ENCODE results near the gene NPB. TPM values are rescaled to one million over a fixed set of nuclear protein-coding genes. Genes with fewer than 3 reads are reported as not detected.

The NPB gene
- total RNA-seq, 6 donors from 2014 or later, result 0.37 to 1.8 (median 0.94) TPM; not detected in 3

DNA sequence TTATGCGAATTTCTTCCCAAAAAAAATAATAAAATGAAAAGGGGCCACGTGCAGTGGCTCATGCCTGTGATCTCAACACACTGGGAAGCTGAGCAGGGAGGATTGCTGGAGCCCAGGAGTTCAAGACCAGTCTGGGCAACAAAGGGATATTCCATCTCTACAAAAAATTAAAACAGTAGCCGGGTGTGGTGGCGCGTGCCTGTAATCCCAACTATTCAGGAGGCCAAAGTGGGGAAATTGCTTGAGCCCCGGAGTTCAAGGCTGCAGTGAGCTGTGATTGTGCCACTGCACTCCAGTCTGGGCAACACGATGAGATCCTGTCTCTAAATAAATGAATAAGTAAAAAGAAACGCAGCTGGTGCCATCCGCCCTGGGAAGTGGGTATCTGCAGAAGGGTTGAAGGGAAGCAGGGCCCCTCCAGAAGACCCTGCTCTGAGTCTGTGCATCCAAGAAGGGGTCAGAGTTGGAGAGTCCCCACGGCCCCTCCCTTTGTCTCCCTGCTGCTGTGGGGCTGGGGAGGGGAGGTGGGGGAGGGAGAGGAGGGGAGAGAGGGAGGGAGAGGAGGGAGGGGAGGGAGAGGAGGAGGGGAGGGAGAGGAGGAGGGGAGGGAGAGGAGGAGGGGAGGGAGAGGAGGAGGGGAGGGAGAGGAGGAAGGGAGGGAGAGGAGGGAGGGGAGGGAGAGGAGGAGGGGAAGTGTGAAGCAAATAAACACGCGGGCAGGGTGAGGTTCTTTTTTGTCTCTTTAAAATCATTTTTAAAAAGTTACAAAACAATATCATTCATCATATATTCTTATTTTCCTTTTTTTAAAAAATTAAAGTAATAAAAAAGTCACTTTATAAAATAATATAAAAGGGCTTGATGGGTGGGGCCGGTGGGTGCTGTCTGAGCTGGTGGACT is 50.0 kb downstream of the NPB start:
- Histone ChIP-seq H3K27me3 (no peaks in the 10 kb centered on the region), H3K4me1 (no peaks in the 10 kb centered on the region), H3K36me3 (no peaks in the 10 kb centered on the region), H3K4me3 (no peak overlapping the region), H3K27ac (no peak overlapping the region), H3K9me3 (no peaks in the 10 kb centered on the region)
- WGBS, 2 donors, result 53 to 58% methylated on average over 12 to 13 of the region's 13 CpGs
- ATAC-seq (ENCODE audit: low FRiP score in 2 of 2), result no peak
- no peak for DNase-seq
- TF ChIP-seq POLR2AphosphoS5 (IDR thresholded peaks at IDR 0.05) (no peak), POLR2A (IDR thresholded peaks at IDR 0.05) (no peak), EP300 (IDR thresholded peaks at IDR 0.05) (no peak)
- TF ChIP-seq, protein P1, sequence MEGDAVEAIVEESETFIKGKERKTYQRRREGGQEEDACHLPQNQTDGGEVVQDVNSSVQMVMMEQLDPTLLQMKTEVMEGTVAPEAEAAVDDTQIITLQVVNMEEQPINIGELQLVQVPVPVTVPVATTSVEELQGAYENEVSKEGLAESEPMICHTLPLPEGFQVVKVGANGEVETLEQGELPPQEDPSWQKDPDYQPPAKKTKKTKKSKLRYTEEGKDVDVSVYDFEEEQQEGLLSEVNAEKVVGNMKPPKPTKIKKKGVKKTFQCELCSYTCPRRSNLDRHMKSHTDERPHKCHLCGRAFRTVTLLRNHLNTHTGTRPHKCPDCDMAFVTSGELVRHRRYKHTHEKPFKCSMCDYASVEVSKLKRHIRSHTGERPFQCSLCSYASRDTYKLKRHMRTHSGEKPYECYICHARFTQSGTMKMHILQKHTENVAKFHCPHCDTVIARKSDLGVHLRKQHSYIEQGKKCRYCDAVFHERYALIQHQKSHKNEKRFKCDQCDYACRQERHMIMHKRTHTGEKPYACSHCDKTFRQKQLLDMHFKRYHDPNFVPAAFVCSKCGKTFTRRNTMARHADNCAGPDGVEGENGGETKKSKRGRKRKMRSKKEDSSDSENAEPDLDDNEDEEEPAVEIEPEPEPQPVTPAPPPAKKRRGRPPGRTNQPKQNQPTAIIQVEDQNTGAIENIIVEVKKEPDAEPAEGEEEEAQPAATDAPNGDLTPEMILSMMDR (IDR thresholded peaks at IDR 0.05), result no peak

Other genes starting within 250 kb of the NPB start
- 10 to 100 TPM in 1 of 6 donors, 1 to 10 TPM in 2, not detected in 3; 1.0 to 12.6 (median 1.7) TPM for gene PDE6G, start 245.7 kb upstream of the NPB start, total RNA-seq
- gene OXLD1, start 235.6 kb upstream of the NPB start, total RNA-seq, result 10 to 100 TPM; 32.2 to 46.7 (median 38.5) TPM
- gene CCDC137, start 235.5 kb upstream of the NPB start, total RNA-seq, result 10 to 100 TPM; 10.8 to 49.2 (median 12.6) TPM
- 10 to 100 TPM; 16.9 to 47.1 (median 20.5) TPM for gene ARL16, start 218.4 kb upstream of the NPB start, total RNA-seq
- 100 to 1,000 TPM in 4 of 6 donors, 10 to 100 TPM in 2; 74.7 to 164 (median 108) TPM for gene HGS, start 218.2 kb upstream of the NPB start, total RNA-seq
- gene MRPL12, start 198.9 kb upstream of the NPB start, total RNA-seq, result 10 to 100 TPM; 29.3 to 69.8 (median 47.8) TPM
- 10 to 100 TPM in 5 of 6 donors, 1 to 10 TPM in 1; 9.9 to 20.2 (median 12.7) TPM for gene SLC25A10, start 190.0 kb upstream of the NPB start, total RNA-seq
- gene GCGR, start 98.1 kb upstream of the NPB start, total RNA-seq, result 10 to 100 TPM in 1 of 6 donors, not detected in 5; 11.1 TPM
- 100 to 1,000 TPM in 1 of 6 donors, 10 to 100 TPM in 5; 30.1 to 106 (median 70.1) TPM for gene MCRIP1, start 68.9 kb upstream of the NPB start, total RNA-seq
- gene PPP1R27, start 67.2 kb upstream of the NPB start, total RNA-seq, result not detected
- gene P4HB, start 41.7 kb upstream of the NPB start, total RNA-seq, result 100 to 1,000 TPM; 374 to 627 (median 531) TPM
- gene ARHGDIA, start 30.9 kb upstream of the NPB start, total RNA-seq, result 100 to 1,000 TPM; 171 to 522 (median 302) TPM
- gene ALYREF, start 10.7 kb upstream of the NPB start, total RNA-seq, result 10 to 100 TPM; 43.0 to 71.0 (median 60.1) TPM
- 100 to 1,000 TPM in 3 of 6 donors, 10 to 100 TPM in 3; 24.1 to 138 (median 99.2) TPM for gene ANAPC11, start 10.5 kb upstream of the NPB start, total RNA-seq
- gene PCYT2, start 9.2 kb downstream of the NPB start, total RNA-seq, result 10 to 100 TPM; 29.1 to 63.1 (median 52.2) TPM
- 10 to 100 TPM; 35.7 to 87.0 (median 39.7) TPM for gene SIRT7, start 15.9 kb downstream of the NPB start, total RNA-seq
- gene MAFG, start 25.5 kb downstream of the NPB start, total RNA-seq, result 10 to 100 TPM; 23.0 to 46.4 (median 28.8) TPM
- 10 to 100 TPM in 4 of 6 donors, 1 to 10 TPM in 2; 8.4 to 42.4 (median 14.6) TPM for gene PYCR1, start 35.1 kb downstream of the NPB start, total RNA-seq
- not detected for gene MYADML2, start 45.0 kb downstream of the NPB start, total RNA-seq
- 1 to 10 TPM in 5 of 6 donors, under 1 TPM in 1; 0.89 to 5.0 (median 2.3) TPM for gene NOTUM, start 58.9 kb downstream of the NPB start, total RNA-seq
- gene ASPSCR1, start 75.4 kb downstream of the NPB start, total RNA-seq, result 10 to 100 TPM; 26.0 to 96.4 (median 56.1) TPM
- 10 to 100 TPM; 24.1 to 60.5 (median 47.8) TPM for gene CENPX, start 120.6 kb downstream of the NPB start, total RNA-seq
- gene LRRC45, start 121.1 kb downstream of the NPB start, total RNA-seq, result 10 to 100 TPM; 14.0 to 57.6 (median 20.4) TPM
- 10 to 100 TPM in 2 of 6 donors, 1 to 10 TPM in 4; 3.0 to 12.6 (median 7.1) TPM for gene RAC3, start 129.4 kb downstream of the NPB start, total RNA-seq
- 100 to 1,000 TPM; 122 to 358 (median 211) TPM for gene DCXR, start 135.5 kb downstream of the NPB start, total RNA-seq
- 100 to 1,000 TPM in 1 of 6 donors, 10 to 100 TPM in 5; 25.0 to 101 (median 37.5) TPM for gene RFNG, start 149.6 kb downstream of the NPB start, total RNA-seq
- 100 to 1,000 TPM in 4 of 6 donors, 10 to 100 TPM in 2; 55.2 to 147 (median 108) TPM for gene GPS1, start 149.7 kb downstream of the NPB start, total RNA-seq
- gene DUS1L, start 163.6 kb downstream of the NPB start, total RNA-seq, result 100 to 1,000 TPM in 3 of 6 donors, 10 to 100 TPM in 3; 53.5 to 183 (median 106) TPM
- 100 to 1,000 TPM; 191 to 805 (median 577) TPM for gene FASN, start 196.0 kb downstream of the NPB start, total RNA-seq